Activated T-cell treated with anti-CD3 and anti-CD28 coated beads, Interleukin-2, amount 50 U/mL, for 4 hours (primary cell): Measurements from ENCODE around the gene PNPLA6. TPM values are rescaled to one million over a fixed set of nuclear protein-coding genes. Genes with fewer than 3 reads are reported as not detected.

Experiments used
- ATAC-seq, 2 donors: fragments of 200-7000 bp; cut with Tn5 transposase; one replicate each; pipeline ENCODE4 v1.10.0; 2021
- DNase-seq: peaks from one replicate; pipeline ENCODE4 v3.0.0-alpha.2; 2020
- H3K27me3 Mint-ChIP-seq: one replicate; pipeline ENCODE4 v1.8.0; 2021; ENCODE audit warnings: low read depth, mixed read lengths
- H3K36me3 Mint-ChIP-seq: one replicate; pipeline ENCODE4 v1.8.0; 2022; ENCODE audit warnings: mixed read lengths; ENCODE audit not compliant: insufficient read depth
- H3K4me1 Mint-ChIP-seq: one replicate; pipeline ENCODE4 v1.8.0; 2021; ENCODE audit warnings: low read depth, mixed read lengths
- H3K4me3 Mint-ChIP-seq: one replicate; pipeline ENCODE4 v1.8.0; 2021; ENCODE audit warnings: mild to moderate bottlenecking, moderate library complexity, mixed read lengths
- H3K9me3 Mint-ChIP-seq: one replicate; pipeline ENCODE4 v1.8.0; 2021; ENCODE audit warnings: mixed read lengths
- total RNA-seq, 3 donors: library from RNA; stranded (reverse); gene quantifications; one replicate each; pipeline ENCODE4 v1.2.1, GENCODE V29; 2021

The PNPLA6 gene
- 100 to 1,000 TPM; 106 to 121 (median 107) TPM for total RNA-seq

DNA sequence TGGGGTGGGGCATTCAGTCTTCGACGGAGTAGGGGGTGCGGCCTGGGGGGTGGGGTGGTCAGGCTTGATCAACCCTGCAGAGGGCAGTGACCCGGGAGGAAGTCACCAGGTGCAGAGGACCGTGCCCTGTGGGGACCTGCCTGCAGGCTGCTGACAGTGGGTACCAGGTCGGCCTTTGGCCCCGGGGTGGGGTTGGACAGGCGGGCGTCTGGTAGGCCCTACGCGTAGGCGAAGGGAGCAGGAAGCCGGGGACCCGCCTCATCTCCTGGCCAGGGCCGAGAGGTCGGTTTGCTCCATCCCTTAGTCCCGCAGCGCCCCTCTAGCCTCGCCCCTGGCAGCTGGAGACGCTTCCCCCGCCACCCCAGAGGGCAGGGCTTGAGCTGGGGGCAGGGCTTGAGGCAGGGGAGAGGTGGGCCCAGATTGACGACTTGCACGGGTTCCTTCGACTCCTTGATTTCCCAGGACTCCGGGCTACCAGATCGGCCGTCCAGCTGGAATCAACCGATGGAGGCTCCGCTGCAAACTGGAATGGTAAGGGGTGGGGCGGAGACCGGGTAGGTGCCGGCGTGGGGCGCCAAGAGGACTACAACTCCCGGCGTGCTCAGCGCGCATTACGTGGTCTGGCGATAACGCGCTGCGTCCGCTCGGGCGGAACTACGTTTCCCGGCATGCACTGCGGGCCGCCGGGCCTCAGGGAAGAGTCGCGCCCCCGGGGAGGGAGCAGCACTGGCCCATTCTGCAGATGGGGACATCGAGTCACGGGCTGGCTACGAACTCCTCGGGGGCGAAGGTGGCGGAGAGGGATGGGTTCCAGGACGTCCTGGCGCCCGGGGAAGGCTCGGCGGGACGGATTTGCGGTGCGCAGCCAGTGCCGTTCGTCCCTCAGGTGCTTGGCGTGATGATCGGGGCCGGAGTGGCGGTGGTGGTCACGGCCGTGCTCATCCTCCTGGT is at the start of gene PNPLA6:
Gene PNPLA6 (plus strand): TSS at position 671 of the 951 bp plus-strand sequence. CDS start 72 bp downstream, at position 743.
- Mint-ChIP-seq H3K36me3 (peaks cover 5% of the 10 kb centered on the region), H3K4me1 (peaks cover 15% of the 10 kb centered on the region), H3K9me3 (no peaks in the 10 kb centered on the region), H3K27me3 (no peaks in the 10 kb centered on the region), H3K4me3 (peak within 1 kb of the TSS; percentile 92)
- DNase-seq = peak; percentile 88
- ATAC-seq = peak; percentile 79 to 85

DNA sequence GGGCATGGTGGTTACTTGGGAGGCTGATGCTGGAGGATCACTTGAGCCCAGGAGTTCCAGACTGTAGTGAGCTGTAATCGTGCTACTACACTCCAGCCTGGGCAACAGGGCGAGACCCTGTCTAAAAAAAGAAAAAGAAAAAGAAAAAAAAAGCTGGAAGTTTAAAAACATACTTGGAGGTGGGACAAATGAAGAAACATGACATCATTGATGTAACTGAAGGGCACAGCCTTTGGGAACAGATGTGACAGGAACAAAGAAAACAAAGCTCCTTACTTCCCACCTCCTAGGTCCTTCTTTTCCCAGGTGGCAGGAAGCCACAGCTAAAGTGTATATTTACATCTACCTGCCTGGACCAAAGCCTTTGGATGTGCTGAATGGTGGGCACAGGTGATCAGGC is 48.6 kb upstream of the PNPLA6 start:
- ATAC-seq (no peak), DNase-seq (no peak)
- no peaks in the 10 kb centered on the region for H3K36me3 Mint-ChIP-seq
- H3K4me1 Mint-ChIP-seq = peaks cover 18% of the 10 kb centered on the region
- no peak overlapping the region for H3K4me3 Mint-ChIP-seq
- no peaks in the 10 kb centered on the region for H3K9me3 Mint-ChIP-seq
- no peaks in the 10 kb centered on the region for H3K27me3 Mint-ChIP-seq

DNA sequence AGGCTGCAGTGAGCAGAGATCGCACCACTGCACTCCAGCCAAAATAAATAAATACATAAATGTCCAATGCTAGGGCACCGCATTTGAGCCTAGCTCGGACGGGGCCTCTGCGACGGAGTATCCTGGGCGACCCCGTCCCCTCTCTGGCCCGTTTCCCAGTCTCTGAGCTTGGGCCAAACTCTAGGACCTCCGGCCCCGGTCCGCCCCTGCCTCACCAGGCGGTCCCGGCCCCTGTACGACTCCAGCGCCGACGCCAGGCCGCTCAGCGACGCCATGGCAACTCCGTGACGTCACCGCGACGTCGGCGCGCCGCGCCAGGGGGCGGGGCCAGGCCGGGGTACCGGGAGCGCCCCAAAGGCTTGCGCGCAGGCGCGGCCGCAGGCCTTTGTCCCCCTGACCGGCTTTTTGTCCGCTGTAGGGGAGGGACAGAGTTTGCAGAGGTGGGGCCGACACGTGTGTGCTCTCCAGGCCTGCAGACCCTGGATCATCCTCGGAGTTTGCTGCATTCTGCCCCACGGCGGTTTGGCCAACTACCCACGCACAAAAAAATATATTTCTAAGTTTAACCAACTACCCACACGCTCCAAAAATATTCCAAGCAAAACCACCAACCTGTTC is 46.7 kb upstream of the PNPLA6 start, which contains the start of gene PEX11G:
Gene PEX11G (minus strand): TSS at position 300 of the 618 bp plus-strand sequence. CDS start 25 bp downstream, at position 275.
- peak within 1 kb of the TSS; percentile 83 for H3K4me3 Mint-ChIP-seq
- peak; percentile 90 for DNase-seq
- H3K9me3 Mint-ChIP-seq = no peaks in the 10 kb centered on the region
- ATAC-seq = peak; percentile 98 to 99
- no peaks in the 10 kb centered on the region for H3K36me3 Mint-ChIP-seq
- H3K4me1 Mint-ChIP-seq = peaks cover 20% of the 10 kb centered on the region
- no peaks in the 10 kb centered on the region for H3K27me3 Mint-ChIP-seq

DNA sequence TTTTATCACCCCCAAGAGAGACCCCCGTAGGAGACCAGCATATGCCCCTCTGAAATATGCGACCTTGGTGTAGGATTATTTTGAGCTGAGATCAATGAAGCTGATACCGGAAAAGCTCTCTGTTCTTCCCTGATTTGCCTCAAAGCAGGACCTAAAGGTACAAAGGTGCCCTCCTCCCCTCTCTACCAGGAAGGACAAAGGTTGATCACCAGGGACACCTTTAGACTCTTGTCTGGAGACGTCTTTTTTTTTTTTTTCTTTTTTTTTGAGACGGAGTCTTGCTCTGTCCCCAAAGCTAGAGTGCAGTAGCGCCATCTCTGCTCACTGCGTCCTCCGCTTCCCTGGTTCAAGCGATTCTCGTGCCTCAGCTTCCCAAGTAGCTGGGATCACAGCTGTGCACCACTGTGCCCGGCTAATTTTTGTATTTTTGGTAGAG is 45.9 kb upstream of the PNPLA6 start:
- no peaks in the 10 kb centered on the region for H3K27me3 Mint-ChIP-seq
- H3K4me1 Mint-ChIP-seq = peaks cover 20% of the 10 kb centered on the region
- peak overlapping the region; percentile 83 for H3K4me3 Mint-ChIP-seq
- ATAC-seq = no peak
- H3K9me3 Mint-ChIP-seq = no peaks in the 10 kb centered on the region
- DNase-seq = no peak
- no peaks in the 10 kb centered on the region for H3K36me3 Mint-ChIP-seq

DNA sequence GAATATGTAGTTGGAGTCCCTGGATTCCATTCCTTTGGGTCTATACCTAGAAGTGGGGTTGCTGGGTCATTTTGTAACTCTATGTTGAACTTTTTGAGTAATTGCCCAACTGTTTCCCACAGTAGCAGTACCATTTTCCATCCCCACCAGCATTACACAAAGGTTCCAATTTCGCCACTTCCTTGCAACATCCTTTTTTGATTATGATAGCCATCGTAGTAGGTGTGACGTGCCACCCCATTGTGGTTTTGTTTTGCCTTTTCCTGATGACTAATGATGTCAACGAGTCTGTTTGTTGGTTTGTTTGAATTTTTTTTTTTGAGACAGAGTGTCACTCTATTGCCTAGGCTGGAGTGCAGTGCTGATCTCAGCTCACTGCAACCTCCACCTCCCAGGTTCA is 43.4 kb upstream of the PNPLA6 start:
- Mint-ChIP-seq H3K4me1 (peaks cover 20% of the 10 kb centered on the region), H3K9me3 (no peaks in the 10 kb centered on the region), H3K36me3 (no peaks in the 10 kb centered on the region), H3K27me3 (peaks cover 5% of the 10 kb centered on the region), H3K4me3 (no peak overlapping the region)
- ATAC-seq (peak; percentile 23 to 24), DNase-seq (no peak)

DNA sequence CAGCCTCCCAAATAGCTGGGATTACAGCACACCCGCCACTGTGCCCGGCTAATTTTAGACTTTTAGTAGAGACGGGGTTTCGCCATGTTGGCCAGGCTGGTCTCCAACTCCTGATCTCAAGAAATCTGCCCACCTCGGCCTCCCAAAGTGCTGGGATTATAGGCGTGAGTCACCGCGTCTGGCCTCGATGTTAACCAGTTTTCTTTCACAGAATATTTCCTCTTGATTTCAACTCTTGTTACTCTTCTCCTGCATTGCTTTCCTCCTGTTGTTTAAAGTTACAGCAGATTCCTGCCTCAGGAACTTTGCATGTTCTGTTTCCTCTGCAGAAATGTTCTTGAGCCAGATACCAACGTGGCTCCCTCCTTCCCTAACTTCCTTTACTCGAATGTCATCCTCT is 43.0 kb upstream of the PNPLA6 start:
- ATAC-seq (no peak), DNase-seq (no peak)
- Mint-ChIP-seq H3K36me3 (no peaks in the 10 kb centered on the region), H3K9me3 (no peaks in the 10 kb centered on the region), H3K4me1 (peaks cover 20% of the 10 kb centered on the region), H3K4me3 (no peak overlapping the region), H3K27me3 (peaks cover 8% of the 10 kb centered on the region)

DNA sequence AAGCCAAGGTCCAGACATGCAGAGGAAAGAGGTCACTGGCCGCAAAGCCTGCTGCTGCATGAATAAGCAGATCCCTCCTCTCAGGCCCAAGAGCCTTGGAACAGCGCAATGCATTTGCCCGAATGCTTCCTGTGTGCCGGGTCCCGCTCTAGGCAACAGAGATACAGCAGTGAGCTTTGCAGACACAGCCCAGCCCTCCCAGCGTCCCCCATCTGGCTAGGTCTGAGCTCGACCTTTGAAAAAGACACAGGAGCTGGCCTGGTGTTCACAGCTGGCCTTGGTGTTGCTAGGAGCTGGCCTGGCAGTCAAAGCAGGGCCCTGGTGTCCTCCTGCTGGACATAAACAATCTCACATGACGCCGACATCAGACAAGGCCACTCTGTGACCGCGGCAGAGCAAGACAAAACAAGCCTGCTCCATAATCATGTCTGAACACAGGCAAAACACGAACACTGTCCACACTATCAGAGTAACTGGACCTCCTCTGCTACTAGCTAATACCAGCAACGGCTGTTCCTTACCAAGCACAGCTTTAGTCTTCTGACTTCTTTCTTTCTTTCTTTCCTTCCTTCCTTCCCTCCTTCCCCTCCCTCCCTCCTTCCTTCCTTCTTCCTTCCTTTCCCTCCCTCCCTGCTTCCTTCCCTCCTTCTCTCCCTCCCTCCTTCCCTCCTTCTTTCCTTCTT is 41.0 kb upstream of the PNPLA6 start:
- no peaks in the 10 kb centered on the region for H3K9me3 Mint-ChIP-seq
- DNase-seq = no peak
- H3K4me3 Mint-ChIP-seq = no peak overlapping the region
- peaks cover 19% of the 10 kb centered on the region for H3K27me3 Mint-ChIP-seq
- H3K4me1 Mint-ChIP-seq = peaks cover 14% of the 10 kb centered on the region
- no peaks in the 10 kb centered on the region for H3K36me3 Mint-ChIP-seq
- no peak for ATAC-seq

DNA sequence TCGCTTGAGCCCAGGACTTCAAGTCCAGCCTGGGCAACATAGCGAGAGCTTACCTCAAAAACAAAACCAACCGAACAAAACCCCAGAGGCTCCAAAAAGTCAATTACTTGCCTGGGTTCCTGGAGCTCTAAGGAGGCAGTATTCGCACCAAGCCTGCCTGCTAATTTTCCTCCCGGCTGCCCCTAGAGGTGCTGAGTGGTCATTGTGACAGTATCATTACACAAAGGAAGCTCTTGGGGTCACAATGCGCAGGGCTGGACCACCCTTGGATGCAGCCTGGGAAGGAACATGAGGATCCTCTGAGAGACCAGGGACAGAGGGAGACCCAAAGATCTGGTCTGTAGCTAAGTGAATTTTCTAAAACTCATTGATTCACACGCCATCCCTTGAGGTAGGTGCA is 38.2 kb upstream of the PNPLA6 start:
- H3K4me3 Mint-ChIP-seq = no peak overlapping the region
- H3K27me3 Mint-ChIP-seq = peaks cover 36% of the 10 kb centered on the region
- peaks cover 4% of the 10 kb centered on the region for H3K4me1 Mint-ChIP-seq
- H3K36me3 Mint-ChIP-seq = no peaks in the 10 kb centered on the region
- ATAC-seq (peak in 1 of 2 donors; percentile 28), DNase-seq (no peak)
- H3K9me3 Mint-ChIP-seq = no peaks in the 10 kb centered on the region

DNA sequence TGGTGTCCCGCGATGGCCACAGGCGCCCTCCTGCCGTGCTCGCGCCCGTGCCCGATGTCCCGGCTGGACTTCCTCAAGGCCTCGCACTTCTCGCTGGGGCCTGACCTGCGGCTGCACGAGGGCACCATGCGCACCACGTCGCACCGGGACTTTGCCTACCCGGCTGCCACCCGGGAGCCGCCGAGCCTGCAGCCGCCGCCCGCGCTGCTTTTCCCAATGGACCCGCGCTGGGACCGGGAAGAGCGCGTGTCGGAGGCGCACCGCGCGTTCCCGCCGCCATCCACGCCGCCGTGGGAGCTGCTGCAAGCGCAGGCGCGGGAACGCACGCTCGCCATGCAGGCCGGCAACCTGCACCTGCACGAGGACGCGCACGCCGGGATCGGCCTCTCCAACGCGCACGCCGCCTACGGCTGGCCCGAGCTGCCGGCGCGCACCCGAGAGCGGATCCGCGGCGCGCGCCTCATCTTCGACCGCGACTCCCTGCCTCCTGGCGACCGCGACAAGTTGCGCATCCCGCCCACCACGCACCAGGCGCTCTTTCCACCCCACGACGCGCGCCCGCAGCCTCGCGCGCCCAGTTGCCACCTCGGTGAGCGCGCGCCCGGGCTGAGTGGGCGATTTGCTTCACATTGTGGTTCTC is 34.6 kb upstream of the PNPLA6 start:
- Mint-ChIP-seq H3K4me1 (peaks cover 9% of the 10 kb centered on the region), H3K4me3 (peak overlapping the region; percentile 54), H3K9me3 (no peaks in the 10 kb centered on the region), H3K36me3 (no peaks in the 10 kb centered on the region), H3K27me3 (peaks cover 52% of the 10 kb centered on the region)
- peak; percentile 69 to 71 for ATAC-seq
- no peak for DNase-seq

DNA sequence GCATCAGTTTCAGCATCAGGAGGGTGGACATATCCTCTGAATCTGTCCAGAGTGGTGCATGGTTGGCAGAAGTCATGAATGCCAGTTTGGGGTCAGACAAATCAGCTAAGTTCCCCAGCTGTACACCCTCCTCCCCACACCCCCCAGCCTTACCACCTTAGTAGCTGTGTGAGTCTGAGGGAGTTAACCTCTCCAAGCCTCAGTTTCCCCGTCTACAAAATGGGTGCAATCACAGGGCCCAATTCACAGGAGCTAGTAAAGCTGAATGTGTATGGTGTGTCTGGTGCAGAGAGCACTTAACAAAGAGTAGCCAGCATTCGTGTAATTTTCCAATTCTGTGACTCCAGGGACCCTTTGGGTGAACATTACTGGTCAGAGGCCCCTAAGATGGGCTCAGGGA is 33.0 kb upstream of the PNPLA6 start:
- Mint-ChIP-seq H3K27me3 (peaks cover 50% of the 10 kb centered on the region), H3K9me3 (no peaks in the 10 kb centered on the region), H3K36me3 (no peaks in the 10 kb centered on the region), H3K4me1 (peaks cover 11% of the 10 kb centered on the region), H3K4me3 (no peak overlapping the region)
- ATAC-seq = no peak
- no peak for DNase-seq

DNA sequence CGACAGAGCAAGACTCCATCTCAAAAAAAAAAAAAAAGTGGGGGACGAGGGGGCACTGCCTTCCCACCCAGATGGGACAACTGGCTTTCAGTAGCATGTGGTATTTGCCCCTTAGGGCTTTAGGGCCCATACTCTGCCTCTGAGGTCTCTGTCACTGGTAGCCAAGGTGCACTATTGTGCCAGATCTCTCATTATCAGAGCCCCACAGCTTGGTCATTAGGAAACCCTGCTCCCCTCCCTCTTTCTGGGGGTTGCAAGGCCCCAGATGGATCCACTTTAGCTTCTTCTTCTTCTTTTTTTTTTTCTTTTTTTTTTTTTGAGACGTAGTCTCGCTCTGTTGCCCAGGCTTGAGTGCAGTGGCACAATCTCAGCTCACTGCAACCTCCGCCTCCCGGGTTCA is 30.8 kb upstream of the PNPLA6 start:
- Mint-ChIP-seq H3K4me1 (peaks cover 11% of the 10 kb centered on the region), H3K4me3 (no peak overlapping the region), H3K36me3 (no peaks in the 10 kb centered on the region), H3K27me3 (peaks cover 42% of the 10 kb centered on the region), H3K9me3 (no peaks in the 10 kb centered on the region)
- ATAC-seq = no peak
- no peak for DNase-seq

DNA sequence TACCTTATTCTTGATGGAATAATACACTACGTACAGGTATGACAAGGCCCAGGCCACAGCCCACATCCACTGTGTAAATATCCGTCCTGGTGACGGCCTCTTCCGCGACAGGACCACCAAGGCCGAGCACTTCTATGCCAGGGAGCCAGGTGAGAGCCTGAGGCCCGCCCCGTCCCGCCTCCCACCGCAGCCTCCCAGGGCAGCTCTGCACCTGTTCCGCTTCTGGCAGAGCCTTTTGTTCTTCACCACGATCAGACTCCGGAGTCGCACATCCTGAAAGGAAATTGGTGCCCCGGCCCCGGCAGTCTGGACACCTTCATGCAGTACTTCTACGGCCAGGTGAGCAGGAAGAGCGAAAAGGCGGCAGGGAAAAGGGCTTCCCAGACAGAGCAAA is 30.2 kb upstream of the PNPLA6 start:
- ATAC-seq = no peak
- Mint-ChIP-seq H3K9me3 (no peaks in the 10 kb centered on the region), H3K27me3 (peaks cover 37% of the 10 kb centered on the region), H3K4me1 (peaks cover 11% of the 10 kb centered on the region), H3K36me3 (no peaks in the 10 kb centered on the region), H3K4me3 (no peak overlapping the region)
- no peak for DNase-seq

DNA sequence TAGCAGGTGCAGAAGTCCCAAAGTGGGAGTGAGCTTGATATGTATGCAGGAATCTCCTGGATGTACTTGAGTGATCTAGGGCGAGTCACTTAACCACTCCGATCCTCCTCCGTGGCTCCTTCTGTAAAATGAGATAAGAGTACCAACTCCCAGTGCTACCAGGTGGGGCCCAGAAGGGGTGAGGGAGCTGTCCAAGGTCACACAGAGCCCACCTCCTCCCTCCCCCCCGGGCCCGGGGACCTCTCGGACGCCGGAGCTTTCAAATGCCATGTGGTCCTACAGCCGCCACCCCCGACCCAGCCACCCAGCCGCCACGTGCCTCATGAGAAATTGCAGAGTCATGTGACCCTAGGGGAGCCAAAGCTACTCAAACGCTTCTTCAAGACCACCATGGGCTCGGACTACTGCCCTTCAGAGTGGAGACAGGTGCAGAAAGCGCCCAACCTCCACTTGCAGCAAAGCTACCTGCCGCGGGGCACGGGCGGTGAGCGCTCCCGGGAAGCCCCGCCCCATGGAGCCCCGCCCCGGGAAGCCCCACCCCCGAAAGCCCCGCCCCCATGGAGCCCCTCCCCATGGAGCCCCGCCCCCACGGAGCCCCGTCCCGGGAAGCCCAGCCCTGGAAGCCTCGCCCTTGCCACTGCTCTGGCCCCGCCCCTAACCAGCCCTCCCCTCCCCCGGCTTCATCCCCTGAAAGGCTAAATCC is 29.7 kb upstream of the PNPLA6 start:
- H3K27me3 Mint-ChIP-seq = peaks cover 35% of the 10 kb centered on the region
- ATAC-seq (peak; percentile 47 to 52), DNase-seq (no peak)
- H3K4me1 Mint-ChIP-seq = peaks cover 11% of the 10 kb centered on the region
- H3K4me3 Mint-ChIP-seq = no peak overlapping the region
- H3K36me3 Mint-ChIP-seq = no peaks in the 10 kb centered on the region
- no peaks in the 10 kb centered on the region for H3K9me3 Mint-ChIP-seq
